ENCODE measurements around the gene SPATA7. TPM values are rescaled to one million over a fixed set of nuclear protein-coding genes. Genes with fewer than 3 reads are reported as not detected.

The SPATA7 gene
- total RNA-seq, 1 experiment from 2014 or later, result 5.2 TPM

DNA sequence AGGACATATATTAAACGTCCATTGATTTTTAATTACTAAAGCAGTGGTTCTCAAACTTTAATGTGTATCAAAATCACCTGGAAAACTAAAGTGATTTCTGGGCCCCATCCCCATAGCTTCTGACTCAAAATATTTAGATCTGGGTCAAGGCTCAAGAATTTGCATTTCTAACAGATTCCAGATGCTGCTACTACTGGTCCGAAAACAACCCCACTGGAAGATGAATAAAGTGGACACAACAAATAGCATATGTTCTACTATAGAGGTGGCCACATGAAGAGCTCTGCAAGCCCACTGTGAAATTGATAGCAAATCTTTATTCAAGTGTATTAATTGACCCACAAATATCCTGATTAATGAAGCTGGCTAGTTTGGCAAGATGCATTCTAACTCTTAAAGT is 69.4 kb downstream of the SPATA7 start:
- POLR2A ChIA-PET (ENCODE audit: low non-redundant PET), result no interaction called here
- no TSS peak for BruUV-seq (replicated peaks)
- H3K36me3 ChIP-seq (ENCODE audit: insufficient read depth, low read length, poor library complexity, severe bottlenecking), result no peaks in the 10 kb centered on the region
- no peaks in the 10 kb centered on the region for H3K4me1 ChIP-seq (ENCODE audit: insufficient read depth, low read length, poor library complexity, severe bottlenecking)
- intact Hi-C loops (cut with micrococcal nuclease; ENCODE audit: unreplicated experiment), result no loop called here
- no peak for DNase-seq (ENCODE audit: low spot score)
- CTCF ChIA-PET, result no interaction called here
- no peaks in the 10 kb centered on the region for H3K27me3 ChIP-seq (replicated peaks; ENCODE audit: insufficient read depth, low read depth, low read length, poor library complexity)
- TF ChIP-seq EZH2 (IDR thresholded peaks at IDR 0.05; ENCODE audit: borderline replicate concordance, low read depth, low read length, poor library complexity, severe bottlenecking), result no peak
- no peak for TF ChIP-seq CTCF (conservative IDR thresholded peaks at IDR 0.05; ENCODE audit: low read depth, low read length)
- H3K27ac ChIP-seq (ENCODE audit: low read depth, low read length, poor library complexity, severe bottlenecking), result no peak overlapping the region
- H3K4me3 ChIP-seq (ENCODE audit: low read depth, low read length, poor library complexity, severe bottlenecking), result no peak overlapping the region
- no peaks in the 10 kb centered on the region for H3K9me3 ChIP-seq (ENCODE audit: low read depth, low read length, poor library complexity, severe bottlenecking)

DNA sequence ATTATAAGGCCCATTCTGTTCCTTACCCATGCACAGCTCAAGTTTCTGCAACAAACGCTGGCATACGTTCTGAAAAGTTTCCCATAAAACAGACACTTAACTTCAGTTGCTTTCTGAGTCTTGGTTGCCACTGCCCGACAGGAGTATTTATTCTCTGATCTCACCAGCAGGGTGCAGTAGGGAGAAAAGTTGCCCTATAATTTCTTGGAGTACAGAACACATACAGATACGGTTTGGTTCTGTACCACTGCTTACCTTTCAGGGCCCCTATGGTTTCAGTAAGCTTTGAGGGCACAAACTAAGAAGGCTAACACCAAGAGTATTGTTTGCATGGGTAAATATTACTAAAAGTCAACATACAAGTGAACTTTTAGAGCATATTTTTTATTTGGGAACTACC is 77.9 kb downstream of the SPATA7 start:
- no TSS peak for BruUV-seq (replicated peaks)
- intact Hi-C loops (cut with micrococcal nuclease; ENCODE audit: unreplicated experiment), result no loop called here
- DNase-seq (ENCODE audit: low spot score), result peak; percentile 43
- no peak overlapping the region for H3K4me3 ChIP-seq (ENCODE audit: low read depth, low read length, poor library complexity, severe bottlenecking)
- no peak overlapping the region for H3K27ac ChIP-seq (ENCODE audit: low read depth, low read length, poor library complexity, severe bottlenecking)
- no peaks in the 10 kb centered on the region for H3K9me3 ChIP-seq (ENCODE audit: low read depth, low read length, poor library complexity, severe bottlenecking)
- CTCF ChIA-PET, result no interaction called here
- H3K36me3 ChIP-seq (ENCODE audit: insufficient read depth, low read length, poor library complexity, severe bottlenecking), result no peaks in the 10 kb centered on the region
- POLR2A ChIA-PET (ENCODE audit: low non-redundant PET), result no interaction called here
- TF ChIP-seq CTCF (conservative IDR thresholded peaks at IDR 0.05; ENCODE audit: low read depth, low read length), result peak; percentile 52
- no peak for TF ChIP-seq EZH2 (IDR thresholded peaks at IDR 0.05; ENCODE audit: borderline replicate concordance, low read depth, low read length, poor library complexity, severe bottlenecking)
- H3K4me1 ChIP-seq (ENCODE audit: insufficient read depth, low read length, poor library complexity, severe bottlenecking), result no peaks in the 10 kb centered on the region
- H3K27me3 ChIP-seq (replicated peaks; ENCODE audit: insufficient read depth, low read depth, low read length, poor library complexity), result no peaks in the 10 kb centered on the region

DNA sequence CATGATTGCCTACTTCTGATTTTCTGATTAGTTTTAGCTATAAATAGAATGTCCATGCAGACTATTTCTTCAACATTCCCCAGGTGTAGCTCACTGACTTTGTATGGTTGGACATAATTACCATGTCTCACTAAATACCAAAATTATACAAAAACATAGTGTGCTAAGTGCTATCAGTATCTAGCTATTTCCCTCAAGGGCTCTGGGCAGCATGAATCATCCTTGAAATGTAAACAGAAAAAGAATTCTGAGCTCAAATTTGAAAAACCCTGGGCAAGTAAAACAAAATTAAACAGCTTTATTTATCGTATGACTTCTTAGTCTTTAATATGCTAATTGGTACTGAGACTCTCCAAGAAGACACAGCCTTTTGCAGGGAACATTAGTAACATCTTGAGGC is 82.9 kb downstream of the SPATA7 start:
- Histone ChIP-seq H3K36me3 (ENCODE audit: insufficient read depth, low read length, poor library complexity, severe bottlenecking) (no peaks in the 10 kb centered on the region), H3K9me3 (ENCODE audit: low read depth, low read length, poor library complexity, severe bottlenecking) (no peaks in the 10 kb centered on the region), H3K4me3 (ENCODE audit: low read depth, low read length, poor library complexity, severe bottlenecking) (no peak overlapping the region), H3K27ac (ENCODE audit: low read depth, low read length, poor library complexity, severe bottlenecking) (no peak overlapping the region), H3K27me3 (replicated peaks; ENCODE audit: insufficient read depth, low read depth, low read length, poor library complexity) (no peaks in the 10 kb centered on the region), H3K4me1 (ENCODE audit: insufficient read depth, low read length, poor library complexity, severe bottlenecking) (no peaks in the 10 kb centered on the region)
- no peak for DNase-seq (ENCODE audit: low spot score)
- TF ChIP-seq EZH2 (IDR thresholded peaks at IDR 0.05; ENCODE audit: borderline replicate concordance, low read depth, low read length, poor library complexity, severe bottlenecking) (no peak), CTCF (conservative IDR thresholded peaks at IDR 0.05; ENCODE audit: low read depth, low read length) (no peak)
- no TSS peak for BruUV-seq (replicated peaks)
- CTCF ChIA-PET, result no interaction called here
- POLR2A ChIA-PET (ENCODE audit: low non-redundant PET), result interaction anchor here (0.5 kb wide), 1 partner anchor 65 kb away, joined by 3 read pairs; no protein-coding TSS in a partner anchor
- intact Hi-C loops (cut with micrococcal nuclease; ENCODE audit: unreplicated experiment), result no loop called here

Data from A673 (cell line).